ENCODE results near the gene PUM1.

DNA sequence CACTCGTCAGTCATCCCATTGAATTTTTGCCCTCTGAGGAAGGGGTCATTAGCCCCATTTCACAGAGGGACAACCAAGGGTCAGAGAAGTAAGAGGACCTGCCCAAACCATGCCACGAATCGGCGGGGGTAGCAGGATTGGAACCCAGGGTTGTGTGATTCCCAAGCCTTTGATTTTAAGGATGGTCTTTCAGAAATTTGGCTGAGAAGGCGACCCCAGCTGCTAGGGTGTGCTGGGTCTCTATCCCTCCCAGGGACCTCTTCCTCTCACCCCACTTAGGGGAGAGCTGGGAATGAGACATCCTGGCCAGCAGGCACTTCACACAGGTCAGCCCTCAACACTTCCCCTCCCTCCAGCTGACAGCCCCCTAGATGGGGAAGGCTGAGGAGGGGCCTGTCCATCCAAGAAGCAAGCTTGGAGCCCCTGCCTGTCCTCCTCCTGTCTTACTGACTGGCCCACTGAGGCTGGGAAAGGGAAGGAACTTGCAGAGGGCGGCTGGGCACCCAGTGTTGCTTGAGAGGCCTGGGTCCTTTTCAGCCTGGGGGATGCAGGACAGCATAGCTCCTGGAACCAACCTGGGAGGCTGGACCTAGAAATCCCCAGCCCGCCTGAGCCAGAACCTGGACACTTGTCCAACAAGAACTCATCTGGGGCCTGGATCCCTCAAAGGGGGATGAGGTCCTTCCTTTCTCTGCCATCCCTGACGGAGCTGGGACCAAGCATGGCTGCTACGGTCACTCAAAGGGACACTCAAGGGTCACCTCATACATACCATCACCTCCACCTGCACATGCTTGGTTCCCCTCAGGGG is 158.7 kb downstream of the PUM1 start:
- TF ChIP-seq GATAD2B (conservative IDR thresholded peaks at IDR 0.05; ENCODE audit: low read depth), result no peak
- TF ChIP-seq, protein P1, sequence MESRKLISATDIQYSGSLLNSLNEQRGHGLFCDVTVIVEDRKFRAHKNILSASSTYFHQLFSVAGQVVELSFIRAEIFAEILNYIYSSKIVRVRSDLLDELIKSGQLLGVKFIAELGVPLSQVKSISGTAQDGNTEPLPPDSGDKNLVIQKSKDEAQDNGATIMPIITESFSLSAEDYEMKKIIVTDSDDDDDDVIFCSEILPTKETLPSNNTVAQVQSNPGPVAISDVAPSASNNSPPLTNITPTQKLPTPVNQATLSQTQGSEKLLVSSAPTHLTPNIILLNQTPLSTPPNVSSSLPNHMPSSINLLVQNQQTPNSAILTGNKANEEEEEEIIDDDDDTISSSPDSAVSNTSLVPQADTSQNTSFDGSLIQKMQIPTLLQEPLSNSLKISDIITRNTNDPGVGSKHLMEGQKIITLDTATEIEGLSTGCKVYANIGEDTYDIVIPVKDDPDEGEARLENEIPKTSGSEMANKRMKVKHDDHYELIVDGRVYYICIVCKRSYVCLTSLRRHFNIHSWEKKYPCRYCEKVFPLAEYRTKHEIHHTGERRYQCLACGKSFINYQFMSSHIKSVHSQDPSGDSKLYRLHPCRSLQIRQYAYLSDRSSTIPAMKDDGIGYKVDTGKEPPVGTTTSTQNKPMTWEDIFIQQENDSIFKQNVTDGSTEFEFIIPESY (IDR thresholded peaks at IDR 0.05), result no peak
- TF ChIP-seq POLR2A (IDR thresholded peaks at IDR 0.05; ENCODE audit: low read depth, low read length), result no peak
- TF ChIP-seq CREB1 (IDR thresholded peaks at IDR 0.05; ENCODE audit: low read depth), result no peak
- no peak for TF ChIP-seq SREBF2 (IDR thresholded peaks at IDR 0.05; ENCODE audit: low read length)
- no peak for TF ChIP-seq BMI1 (IDR thresholded peaks at IDR 0.05; ENCODE audit: borderline replicate concordance)
- TF ChIP-seq, protein P2, sequence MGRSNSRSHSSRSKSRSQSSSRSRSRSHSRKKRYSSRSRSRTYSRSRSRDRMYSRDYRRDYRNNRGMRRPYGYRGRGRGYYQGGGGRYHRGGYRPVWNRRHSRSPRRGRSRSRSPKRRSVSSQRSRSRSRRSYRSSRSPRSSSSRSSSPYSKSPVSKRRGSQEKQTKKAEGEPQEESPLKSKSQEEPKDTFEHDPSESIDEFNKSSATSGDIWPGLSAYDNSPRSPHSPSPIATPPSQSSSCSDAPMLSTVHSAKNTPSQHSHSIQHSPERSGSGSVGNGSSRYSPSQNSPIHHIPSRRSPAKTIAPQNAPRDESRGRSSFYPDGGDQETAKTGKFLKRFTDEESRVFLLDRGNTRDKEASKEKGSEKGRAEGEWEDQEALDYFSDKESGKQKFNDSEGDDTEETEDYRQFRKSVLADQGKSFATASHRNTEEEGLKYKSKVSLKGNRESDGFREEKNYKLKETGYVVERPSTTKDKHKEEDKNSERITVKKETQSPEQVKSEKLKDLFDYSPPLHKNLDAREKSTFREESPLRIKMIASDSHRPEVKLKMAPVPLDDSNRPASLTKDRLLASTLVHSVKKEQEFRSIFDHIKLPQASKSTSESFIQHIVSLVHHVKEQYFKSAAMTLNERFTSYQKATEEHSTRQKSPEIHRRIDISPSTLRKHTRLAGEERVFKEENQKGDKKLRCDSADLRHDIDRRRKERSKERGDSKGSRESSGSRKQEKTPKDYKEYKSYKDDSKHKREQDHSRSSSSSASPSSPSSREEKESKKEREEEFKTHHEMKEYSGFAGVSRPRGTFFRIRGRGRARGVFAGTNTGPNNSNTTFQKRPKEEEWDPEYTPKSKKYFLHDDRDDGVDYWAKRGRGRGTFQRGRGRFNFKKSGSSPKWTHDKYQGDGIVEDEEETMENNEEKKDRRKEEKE (IDR thresholded peaks at IDR 0.05), result no peak
- TF ChIP-seq, protein P3, sequence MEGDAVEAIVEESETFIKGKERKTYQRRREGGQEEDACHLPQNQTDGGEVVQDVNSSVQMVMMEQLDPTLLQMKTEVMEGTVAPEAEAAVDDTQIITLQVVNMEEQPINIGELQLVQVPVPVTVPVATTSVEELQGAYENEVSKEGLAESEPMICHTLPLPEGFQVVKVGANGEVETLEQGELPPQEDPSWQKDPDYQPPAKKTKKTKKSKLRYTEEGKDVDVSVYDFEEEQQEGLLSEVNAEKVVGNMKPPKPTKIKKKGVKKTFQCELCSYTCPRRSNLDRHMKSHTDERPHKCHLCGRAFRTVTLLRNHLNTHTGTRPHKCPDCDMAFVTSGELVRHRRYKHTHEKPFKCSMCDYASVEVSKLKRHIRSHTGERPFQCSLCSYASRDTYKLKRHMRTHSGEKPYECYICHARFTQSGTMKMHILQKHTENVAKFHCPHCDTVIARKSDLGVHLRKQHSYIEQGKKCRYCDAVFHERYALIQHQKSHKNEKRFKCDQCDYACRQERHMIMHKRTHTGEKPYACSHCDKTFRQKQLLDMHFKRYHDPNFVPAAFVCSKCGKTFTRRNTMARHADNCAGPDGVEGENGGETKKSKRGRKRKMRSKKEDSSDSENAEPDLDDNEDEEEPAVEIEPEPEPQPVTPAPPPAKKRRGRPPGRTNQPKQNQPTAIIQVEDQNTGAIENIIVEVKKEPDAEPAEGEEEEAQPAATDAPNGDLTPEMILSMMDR (IDR thresholded peaks at IDR 0.05 in 2 of 3, conservative IDR thresholded peaks at IDR 0.05 in 1 of 3; ENCODE audit: control insufficient read depth in 2 of 3, extremely low read depth in 1 of 3, insufficient read depth in 1 of 3, low read depth in 3 of 3, low read length in 3 of 3), result no peak
- no peak for TF ChIP-seq EZH2 (IDR thresholded peaks at IDR 0.05; ENCODE audit: borderline replicate concordance, control insufficient read depth, low read depth, low read length)
- TF ChIP-seq ZSCAN29 (IDR thresholded peaks at IDR 0.05), result no peak
- TF ChIP-seq JUND (IDR thresholded peaks at IDR 0.05; ENCODE audit: low read depth, low read length), result no peak

Measured in GM12878 (cell line).